HTERT RPE-1 (cell line): ENCODE results near the gene RASGRP1.

Source experiments
- in situ Hi-C: fragments of 300-500 bp; cut with MboI; formaldehyde crosslinking; loops from 4 replicates; pipeline ENCODE4 v1.14.3; 2020; ENCODE audit warnings: low sequenced_read_pairs

RASGRP1 gene

DNA sequence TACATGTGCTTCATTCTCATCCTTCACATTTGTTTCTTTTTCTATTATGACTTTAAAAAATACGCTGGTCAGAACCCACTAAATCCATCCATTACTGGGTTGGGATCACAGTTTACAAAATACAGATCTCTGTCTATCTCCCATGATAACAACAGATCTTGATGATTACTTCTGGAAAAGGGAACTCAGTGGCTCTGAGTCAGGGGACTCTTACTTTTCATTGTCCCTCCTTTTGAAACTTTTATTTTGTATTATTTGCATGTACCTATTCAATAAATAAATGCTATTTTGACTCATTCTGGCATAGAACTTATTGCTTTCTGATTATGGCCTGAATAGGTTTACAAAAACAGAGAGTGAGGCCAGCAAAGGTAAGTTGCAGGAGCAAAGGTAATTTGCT lies 11.6 kb upstream of the RASGRP1 start:
- in situ Hi-C loops: no loop called here

DNA sequence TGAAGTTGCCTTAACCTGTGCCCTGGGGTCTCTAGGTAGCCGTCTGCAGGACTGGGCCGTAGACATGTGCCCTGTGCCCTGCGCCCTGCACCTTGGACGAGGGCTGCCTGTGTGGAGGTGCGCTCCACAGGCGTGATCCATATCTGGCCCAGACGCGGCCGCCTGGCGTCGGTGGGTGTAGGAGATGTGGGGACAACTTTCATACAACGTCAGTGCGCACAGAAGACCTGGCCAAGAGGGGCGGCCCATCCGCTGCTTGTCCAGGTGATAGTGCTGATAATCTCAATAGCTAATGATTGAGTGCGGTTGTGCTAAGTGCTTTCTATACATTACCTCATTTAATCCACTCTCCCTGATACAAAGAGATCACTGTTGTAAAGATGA lies 665 bp upstream of the RASGRP1 start:
- in situ Hi-C loops: no loop called here

DNA sequence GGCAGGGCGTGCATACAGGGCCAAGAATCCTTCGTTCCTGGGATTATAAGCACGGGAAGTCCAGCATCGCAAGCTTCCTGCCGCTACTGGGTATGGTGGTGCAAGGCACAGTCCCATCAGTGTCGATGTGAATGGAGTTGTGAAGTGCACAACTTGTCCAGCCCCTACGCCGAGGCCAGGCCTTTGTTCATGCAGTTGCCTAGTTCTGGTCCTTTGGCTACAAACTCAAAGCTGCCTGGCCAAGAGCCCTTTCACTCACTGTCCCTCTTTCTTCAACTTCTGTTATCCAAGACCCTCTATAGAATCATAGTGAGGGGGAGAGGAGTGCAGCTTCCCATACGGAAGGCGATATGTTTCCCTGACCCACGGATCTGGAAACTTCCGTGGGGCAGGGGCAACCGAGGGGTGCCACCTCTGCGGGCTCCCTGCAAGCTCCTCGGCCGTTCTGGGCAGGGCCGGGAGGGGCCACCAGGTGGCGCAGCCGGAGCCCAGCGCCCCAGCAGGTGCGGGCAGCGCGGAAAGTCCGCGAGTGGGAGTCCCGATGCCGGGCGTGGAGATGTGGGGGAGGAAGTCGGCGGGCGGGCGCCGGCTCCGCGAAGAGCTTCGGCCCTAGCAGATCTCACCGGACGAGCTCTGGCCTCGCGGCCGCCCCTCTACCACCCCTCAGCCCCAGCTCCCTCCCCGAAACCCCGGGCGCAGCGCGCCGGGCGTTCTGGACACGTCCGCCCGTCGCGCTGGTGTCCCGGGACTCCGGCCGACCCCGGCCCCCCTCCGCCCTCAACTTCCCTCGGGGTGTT lies 693 bp downstream of the RASGRP1 start:
- in situ Hi-C loops: no loop called here

- in situ Hi-C loops: no loop called here
These were observed 2.3 kb downstream of the RASGRP1 start for GRCh38 chr15:38562278-38562677.

GRCh38 chr15:38560456-38560926 lies 4.1 kb downstream of the RASGRP1 start:
- in situ Hi-C loops: no loop called here

GRCh38 chr15:38559636-38560307 lies 4.8 kb downstream of the RASGRP1 start:
- in situ Hi-C loops: no loop called here

DNA sequence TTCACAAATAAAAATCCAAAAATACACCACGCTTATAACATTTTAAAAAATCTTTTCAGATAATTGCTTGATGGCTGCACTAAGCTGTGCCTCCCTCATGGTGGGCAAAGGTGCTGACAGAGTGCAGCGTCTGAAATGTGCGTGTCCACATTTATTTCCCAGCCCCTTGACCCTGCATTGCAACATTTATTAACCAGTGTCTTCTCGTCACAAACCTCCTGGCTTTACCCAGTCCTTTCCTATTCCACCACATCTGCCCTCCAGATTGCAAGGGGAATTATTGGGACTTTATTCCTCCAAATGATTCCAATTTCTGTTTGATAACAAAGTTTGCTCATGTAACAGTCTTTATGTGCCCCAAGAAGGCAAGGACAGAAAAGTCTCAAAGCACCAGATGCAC lies 5.5 kb downstream of the RASGRP1 start:
- in situ Hi-C loops: no loop called here

GRCh38 chr15:38558372-38559059 lies 6.1 kb downstream of the RASGRP1 start:
- in situ Hi-C loops: no loop called here

DNA sequence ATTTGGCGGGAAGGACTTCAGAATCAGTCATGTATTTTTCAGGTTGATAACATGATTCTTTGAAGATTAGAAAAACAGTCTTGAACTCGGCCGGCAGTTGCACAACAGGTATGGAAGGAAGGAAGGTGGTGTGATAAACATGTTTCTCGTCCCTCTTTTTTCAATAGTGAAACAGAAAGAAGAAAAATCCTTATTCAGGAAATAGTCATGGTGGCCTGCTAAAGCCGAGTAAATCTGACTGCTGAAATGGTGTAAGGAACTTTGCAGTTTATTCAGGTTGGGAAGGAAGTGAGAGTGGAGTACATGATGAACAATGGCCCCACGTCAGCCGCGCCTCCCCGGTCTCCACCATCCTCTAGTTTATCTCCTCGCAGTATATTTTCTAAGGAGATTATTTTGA lies 6.7 kb downstream of the RASGRP1 start:
- in situ Hi-C loops: no loop called here

GRCh38 chr15:38555686-38556334 lies 8.8 kb downstream of the RASGRP1 start:
- in situ Hi-C loops: no loop called here

GRCh38 chr15:38554354-38554753 lies 10.3 kb downstream of the RASGRP1 start:
- in situ Hi-C loops: no loop called here

DNA sequence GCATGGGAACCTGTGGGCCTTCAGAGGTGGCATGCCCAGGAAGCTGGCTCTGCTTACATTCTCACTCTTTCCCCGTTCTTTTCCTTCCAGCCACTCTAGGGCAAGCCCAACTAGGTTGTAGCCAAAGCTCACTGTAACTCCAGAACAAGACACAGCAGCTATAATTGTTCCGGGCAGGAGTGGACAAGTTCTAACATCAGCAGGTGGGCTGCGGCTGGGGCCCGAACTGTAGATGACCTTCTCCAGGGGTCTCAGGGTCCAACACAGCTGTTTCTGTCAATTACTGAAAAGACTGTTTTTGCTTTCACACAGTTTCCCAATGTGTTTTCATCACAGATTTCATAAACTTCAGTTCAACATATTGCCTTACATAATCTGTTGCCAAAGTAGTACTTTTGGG lies 11.5 kb downstream of the RASGRP1 start:
- in situ Hi-C loops: no loop called here

DNA sequence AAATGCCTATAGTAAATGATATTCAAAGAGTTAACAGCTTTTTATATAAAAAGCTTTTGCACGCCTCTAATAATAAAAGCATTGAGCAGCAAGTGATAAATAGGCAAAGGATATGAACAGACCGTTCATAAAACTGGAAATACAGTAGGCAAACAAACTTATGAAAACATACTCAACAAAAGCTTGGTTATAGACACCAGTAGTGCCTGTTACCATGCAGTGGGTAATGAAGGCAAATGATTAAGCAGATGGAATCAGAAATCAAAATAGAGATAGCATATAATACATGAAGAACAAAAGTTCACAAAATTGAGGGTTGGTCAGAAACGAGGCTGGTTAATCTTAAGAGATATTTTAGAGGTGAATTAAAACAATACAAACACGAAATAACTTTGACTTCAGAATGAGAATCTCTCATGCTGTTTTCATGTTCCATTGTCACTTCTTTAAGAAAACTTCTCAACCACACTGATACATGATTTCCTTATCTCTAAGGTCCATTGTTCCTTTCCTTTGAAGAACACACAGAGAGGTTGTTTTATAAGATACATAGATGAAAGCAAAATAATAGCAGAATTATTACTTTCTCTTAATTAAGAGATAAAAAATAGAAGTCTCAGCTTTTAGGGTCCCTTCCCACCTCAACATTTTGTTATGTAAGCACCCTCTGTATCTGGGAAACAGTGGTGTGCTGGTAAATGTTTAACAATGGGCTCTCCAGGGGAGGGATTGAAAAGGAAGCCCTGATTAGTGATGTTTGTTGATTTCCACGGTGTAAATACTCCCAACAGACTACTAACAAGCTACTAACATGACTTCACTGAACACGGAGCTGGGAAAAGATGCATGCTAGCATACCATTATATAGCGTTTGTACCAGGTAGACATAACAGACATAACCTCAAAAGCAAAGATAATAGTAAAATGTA lies 12.6 kb downstream of the RASGRP1 start:
- in situ Hi-C loops: no loop called here

DNA sequence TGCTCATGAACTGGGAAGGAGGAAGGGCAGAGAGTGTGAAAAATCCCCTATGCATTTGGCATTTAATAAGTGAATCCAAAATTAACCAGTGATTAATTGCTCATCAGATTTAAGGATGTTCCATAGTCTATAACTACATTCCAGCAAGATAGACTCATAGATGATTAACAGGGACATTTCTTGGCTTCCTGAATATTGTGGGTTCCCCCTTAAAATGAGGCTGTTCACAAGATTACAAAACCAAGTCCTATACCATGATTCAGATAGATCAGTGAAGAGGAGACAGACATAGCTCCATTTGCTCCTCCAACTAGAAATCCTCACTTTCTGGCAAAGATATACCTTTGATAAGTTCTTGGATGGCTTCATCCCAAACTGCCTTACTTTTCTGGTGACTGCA lies 15.4 kb downstream of the RASGRP1 start:
- in situ Hi-C loops: no loop called here

DNA sequence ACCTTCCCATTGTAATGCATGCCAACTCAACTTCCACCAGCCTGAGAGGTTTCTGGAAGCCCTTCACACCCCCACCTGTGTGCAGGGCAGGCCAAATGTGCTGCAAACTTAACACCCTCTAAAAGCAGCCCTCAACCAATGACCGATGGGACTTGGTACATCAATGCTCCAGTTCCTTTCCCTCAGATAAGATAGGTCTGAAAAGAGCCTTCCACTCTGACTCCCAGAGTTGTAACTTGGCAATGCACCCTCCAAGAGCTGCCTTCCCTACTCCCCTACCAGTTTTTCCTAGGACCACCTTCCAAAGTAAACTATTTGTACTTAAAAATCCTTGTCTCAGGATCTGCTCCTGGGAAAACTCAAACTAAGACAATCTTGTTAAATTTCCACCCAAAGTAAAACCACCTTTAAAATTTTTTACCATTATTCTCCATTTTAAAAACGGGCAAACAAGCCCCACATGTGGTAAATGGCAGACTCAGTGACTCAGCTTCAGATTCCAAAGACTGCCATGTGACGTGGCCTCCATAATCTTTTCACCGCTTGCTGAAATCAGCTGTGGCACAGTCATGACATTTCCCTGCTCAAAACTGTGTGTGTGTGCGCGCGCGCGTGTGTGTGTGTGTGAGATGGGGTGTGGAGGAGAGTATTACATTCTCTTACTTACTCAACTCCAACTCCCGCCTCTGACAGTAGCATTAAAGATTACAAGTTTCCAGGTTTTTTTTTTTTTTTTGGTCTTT lies 17.2 kb downstream of the RASGRP1 start:
- in situ Hi-C loops: no loop called here

DNA sequence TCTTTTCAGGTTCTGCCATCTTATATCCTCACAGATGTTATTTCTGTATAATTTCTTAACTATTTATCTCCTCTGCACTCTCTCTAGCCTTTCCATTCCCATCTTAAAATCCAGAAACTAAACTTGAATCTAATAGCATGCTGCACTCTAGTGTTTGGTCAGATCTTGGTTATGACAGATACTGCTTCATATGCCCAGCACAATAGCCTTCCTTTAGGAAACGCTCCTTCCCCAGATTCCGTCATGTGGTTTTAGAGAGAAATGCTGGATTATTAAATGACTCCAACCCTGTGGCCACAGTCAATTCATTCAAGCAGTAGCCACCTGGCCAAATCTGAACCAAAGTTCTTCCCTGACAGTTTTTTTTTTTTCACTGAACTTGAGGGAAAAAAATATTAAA lies 19.4 kb downstream of the RASGRP1 start:
- in situ Hi-C loops: no loop called here

DNA sequence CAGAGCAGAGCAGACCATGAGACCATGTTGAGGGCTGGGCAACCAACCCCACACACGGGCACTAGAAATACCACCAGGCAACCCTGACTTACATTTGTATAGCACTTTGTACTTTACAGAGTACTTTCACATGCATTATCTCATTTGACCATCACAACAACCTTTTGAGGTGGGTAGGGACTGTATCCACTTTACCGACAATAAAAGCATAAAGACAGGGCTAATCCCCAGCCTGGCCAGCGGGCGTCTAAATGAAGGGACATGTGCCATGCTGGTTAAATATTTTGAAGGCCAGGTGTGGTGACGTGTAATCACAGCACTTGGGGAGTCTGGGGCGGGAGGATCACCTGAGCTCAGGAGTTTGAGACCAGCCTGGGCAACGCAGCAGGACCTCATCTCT lies 23.6 kb downstream of the RASGRP1 start:
- in situ Hi-C loops: no loop called here

DNA sequence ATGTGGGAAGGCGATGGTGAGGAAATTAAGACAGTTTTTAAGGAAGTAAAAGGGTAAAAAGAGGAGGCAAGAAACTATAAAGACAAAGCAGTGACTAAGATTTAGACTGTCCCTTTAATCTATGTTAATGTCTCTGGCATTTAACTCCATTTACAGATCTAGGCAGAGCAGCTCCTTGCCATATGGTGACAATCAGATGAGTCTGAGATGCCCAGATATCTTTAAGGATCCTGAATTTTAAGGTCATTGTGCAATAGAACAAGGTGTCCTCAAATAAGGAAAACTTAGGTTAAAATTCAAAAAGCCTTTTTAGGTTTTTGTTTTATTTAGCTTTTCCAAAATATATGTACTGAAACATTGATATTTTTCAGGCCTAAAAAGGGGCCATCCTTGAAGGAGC lies 24.1 kb downstream of the RASGRP1 start:
- in situ Hi-C loops: no loop called here

DNA sequence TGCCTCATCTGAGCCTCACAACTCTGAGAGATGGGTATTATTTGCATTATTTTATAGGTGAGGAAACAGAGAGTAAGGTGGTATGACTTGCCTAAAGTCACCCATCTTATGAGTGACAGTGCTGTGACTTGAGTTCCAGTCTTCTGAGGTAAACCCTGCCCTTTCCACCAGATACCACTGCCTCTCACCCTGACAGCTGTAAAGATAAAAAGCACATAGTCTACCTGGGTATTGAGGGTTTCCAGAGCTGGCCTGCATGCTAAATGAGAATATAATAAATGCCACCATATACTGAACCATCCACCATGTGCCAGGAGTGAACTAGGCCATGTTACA lies 25.6 kb downstream of the RASGRP1 start:
- in situ Hi-C loops: no loop called here
